Adipose tissue (tissue), 3 donors: ENCODE results near the gene FFAR3. TPM values are rescaled to one million over a fixed set of nuclear protein-coding genes. Genes with fewer than 3 reads are reported as not detected.
"Not testable (repeated sequence)": the region's sequence is repeated elsewhere in the genome, so short reads cannot be mapped to it uniquely, and the experiment has no call there.

Source experiments
- H3K27ac ChIP-seq: one replicate; pipeline ENCODE4 v1.5.1; 2013; ENCODE audit warnings: low read depth, low read length
- WGBS, 3 donors: extraction: QIAGEN DNeasy Blood & Tissue Kit; methylation state at CpG; one replicate each; pipeline ENCODE4 v1.1.7; 2013; 5-methylcytosine and 5-hydroxymethylcytosine counted together
- polyA plus RNA-seq, 3 donors: library from polyadenylated mRNA; stranded (reverse); fragments of 200-250 nt; gene quantifications; one replicate each; pipeline ENCODE4 v1.2.3, GENCODE V29; 2013
- donor health status: healthy with polysubstance abuse.
- donor health status: Bipolar disorder and iron deficiency.
- donor health status: healthy.

The FFAR3 gene
- polyA plus RNA-seq, 3 donors, result 0.46 to 1.8 (median 1.8) TPM

DNA sequence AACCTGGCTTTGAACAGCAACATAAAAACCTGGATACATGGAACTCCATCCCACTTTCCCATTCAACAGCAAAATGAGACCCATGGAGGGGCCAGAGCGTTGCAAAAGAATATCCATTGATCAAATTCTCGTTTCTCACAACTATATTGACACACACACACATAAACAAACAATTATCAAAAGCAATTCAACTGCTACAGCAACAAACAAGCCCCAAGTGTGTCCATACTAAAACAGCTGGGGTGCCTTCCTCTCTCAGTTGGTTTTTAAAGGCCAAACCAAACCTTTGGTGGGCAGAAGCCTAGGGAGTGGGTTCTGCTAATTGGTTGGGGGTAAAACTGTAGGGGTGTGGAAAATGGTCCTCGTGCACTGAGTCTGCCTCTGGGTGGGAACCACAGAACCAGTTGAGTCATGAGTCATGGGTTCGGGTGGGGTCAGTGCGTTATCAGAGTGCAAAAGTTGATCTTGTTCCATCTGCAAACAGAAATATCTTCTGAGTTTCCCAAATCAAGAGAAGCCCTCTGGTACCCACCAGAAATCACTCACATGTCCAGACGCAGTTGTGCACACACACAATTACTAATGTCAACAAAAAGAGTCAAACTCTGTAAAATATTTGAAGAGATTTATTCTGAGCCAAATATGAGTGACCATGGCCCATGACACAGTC is 31.1 kb downstream of the FFAR3 start:
- 70 to 75% (median 74%) methylated on average over 6 of the region's 6 CpGs for WGBS, 3 donors

DNA sequence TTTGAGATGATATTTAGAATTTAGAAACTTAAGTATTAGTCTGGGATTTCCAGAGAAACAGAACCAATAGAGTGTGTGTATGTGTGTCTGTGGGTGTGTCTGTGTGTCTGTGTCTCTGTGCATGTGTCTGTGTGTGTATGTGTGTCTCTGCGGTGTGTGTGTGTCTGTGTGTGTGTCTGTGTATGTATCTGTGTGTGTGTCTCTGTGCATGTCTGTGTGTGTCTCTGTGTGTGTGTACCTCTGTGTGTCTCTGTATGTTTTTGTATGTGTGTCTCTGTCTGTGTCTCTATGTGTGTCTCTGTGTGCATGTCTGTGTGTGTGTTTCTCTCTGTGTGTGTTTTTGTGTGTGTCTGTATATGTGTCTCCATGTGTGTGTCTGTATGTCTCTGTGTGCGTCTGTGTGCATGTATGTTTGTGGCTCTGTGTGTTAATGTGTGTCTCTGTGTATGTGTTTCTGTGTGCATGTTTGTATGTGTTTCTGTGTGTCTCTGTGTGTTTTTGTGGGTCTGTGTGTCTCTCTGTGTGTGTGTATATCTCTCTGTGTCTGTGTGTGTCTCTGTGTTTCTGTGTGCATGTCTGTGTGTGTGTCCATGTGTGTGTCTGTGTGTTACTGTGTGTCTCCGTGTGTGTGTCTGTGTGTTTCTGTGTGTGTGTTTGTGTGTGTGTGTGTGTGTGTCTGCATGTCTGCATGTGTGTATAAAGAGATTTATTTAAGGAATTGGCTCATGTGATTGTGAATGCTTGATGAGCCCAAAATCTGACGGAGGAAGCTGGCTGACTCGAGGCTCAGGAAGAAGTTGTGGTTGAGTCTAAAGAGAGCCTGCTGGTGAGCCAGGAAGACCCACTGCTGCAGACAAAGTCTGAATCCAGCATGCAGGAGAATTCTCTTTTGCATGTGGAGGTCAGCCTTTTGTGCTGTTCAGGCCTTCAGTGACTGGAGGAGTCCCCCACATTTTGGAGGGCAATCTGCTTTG is 34.8 kb downstream of the FFAR3 start:
- no peak overlapping the region for H3K27ac ChIP-seq
- WGBS, 3 donors, result 66 to 83% (median 69%) methylated on average over 5 of the region's 5 CpGs

More for the DNA sequence above, 31.1 kb downstream of the FFAR3 start:
- no peak overlapping the region for H3K27ac ChIP-seq

DNA sequence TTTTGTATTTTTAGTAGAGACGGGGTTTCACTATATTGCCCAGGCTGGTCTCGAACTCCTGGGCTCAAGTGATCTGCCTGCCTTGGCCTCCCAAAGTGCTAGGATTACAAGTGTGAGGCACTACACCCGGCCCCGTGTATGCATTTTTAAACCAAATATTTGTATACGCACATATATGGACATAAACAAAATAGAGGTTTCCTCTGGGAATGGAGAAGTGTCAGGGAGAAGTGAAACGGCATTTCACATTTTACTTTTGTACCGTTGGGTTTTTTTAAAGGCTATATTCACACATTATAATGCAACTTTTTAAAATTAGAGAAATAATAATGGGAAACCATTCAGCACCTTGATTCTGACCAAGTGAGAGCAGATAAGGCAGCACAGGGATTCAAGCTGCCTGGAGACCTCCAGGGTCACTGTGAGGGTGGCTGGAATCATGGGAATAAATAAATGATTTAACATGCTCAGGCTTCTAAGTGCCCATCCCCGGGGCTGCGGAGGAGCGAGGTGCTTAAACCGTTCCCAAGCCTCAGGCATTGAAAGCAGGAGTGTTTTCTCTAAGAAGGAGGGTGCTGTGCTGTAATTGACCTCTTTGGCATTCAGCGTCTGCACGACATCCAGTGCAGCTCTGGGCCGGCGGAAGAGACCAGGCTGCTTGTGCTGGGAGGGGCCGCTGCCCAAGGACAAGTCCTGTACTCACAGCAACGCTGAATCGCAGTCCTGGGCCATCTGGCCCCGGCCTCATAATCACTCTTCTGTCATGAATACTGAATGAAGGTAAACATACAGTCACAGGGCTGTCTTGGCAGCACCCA is 37.3 kb downstream of the FFAR3 start:
- H3K27ac ChIP-seq, result no peak overlapping the region
- WGBS, 3 donors, result 29 to 60% (median 50%) methylated on average over 19 of the region's 19 CpGs

DNA sequence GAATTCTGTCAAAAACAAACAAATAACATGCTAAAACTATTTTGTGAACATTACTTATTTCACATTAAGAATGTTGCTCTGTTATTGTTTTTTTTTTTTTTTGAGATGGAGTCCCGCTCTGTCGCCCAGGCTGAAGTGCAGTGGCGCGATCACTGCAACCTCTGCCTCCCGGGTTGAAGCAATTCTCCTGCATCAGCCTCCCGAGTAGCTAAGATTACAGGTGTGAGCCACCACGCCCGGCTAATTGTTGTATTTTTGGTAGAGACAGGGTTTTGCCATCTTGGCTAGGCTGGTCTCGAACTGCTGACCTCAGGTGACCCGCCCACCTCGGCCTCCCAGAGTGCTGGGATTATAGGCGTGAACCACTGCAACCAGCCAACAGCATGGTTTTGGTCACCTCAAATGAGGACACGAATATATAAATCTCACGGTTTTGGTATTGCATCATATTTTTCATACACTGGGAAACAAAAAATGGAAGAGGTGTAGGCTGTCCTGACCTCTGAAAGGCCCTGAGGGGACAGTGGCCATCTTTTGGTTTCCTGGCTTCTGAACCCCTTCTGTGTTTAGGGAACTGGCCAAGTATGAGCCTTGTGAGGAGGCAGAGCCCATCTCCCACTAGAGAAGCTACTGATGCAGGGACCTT is 38.1 kb downstream of the FFAR3 start:
- 92 to 93% (median 92%) methylated on average over 14 of the region's 14 CpGs for WGBS, 3 donors

DNA sequence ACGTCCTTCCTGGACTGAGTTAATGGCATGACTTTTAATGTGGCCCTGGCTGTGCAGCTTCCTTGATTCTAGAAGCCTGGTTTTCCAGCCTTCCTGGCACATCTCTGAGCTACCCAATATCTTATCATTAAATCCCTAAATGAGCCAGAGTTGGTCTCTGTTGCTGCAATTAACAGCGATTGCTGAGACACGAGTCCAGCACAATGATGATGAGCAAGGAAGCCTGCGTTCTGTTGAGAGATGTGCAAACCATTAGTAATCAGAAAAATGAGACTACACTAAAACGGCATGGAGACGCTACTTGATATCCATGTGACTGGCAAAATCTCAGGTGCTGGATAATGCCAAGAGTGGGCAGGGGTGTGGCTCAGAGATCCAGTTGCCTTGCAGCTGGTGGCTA is 38.8 kb downstream of the FFAR3 start:
- 66 to 83% (median 81%) methylated on average over 6 of the region's 6 CpGs for WGBS, 3 donors
- H3K27ac ChIP-seq, result no peak overlapping the region

More for the DNA sequence above, 38.1 kb downstream of the FFAR3 start:
- no peak overlapping the region for H3K27ac ChIP-seq

DNA sequence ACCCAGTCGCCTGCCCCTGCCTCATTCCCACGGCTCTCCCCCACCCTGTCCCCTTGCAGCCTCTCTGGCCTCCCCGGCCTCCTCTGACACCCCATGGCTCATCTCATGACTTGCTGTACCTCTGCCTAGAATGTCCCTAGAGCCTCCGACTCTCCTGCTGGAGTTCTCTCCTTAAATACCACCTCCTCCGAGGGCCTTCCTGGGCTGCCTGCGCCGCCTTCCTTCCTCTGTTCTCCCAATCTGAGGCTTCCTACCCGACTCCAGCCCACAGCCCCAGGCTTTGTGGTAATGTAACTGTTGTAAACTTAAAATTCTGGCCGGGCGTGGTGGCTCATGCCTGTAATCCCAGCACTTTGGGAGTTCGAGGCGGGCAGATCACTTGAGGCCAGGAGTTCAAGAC is 40.3 kb downstream of the FFAR3 start:
- WGBS, 3 donors, result 91 to 93% (median 92%) methylated on average over 12 of the region's 12 CpGs
- no peak overlapping the region for H3K27ac ChIP-seq

DNA sequence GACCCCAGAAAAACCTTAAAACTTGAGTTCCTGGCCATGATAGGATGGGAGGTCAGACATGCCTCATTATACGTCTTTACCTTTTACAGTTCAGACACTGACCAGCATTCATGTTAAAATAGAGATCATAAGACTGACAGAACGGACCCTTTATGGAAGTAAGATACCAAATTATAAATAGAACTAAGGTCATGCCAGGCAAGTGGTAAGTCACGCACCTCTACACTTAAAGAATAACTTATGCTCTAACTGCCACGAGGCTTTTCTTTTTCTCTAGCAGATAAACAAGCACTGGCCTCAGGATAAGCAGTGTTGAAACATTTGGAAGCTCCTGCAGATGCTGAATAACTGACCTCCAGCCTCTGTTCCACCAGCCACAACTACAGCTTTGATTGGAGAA is 41.0 kb downstream of the FFAR3 start:
- WGBS, 3 donors, result 83 to 90% (median 85%) methylated on average over 4 of the region's 4 CpGs
- H3K27ac ChIP-seq, result no peak overlapping the region

DNA sequence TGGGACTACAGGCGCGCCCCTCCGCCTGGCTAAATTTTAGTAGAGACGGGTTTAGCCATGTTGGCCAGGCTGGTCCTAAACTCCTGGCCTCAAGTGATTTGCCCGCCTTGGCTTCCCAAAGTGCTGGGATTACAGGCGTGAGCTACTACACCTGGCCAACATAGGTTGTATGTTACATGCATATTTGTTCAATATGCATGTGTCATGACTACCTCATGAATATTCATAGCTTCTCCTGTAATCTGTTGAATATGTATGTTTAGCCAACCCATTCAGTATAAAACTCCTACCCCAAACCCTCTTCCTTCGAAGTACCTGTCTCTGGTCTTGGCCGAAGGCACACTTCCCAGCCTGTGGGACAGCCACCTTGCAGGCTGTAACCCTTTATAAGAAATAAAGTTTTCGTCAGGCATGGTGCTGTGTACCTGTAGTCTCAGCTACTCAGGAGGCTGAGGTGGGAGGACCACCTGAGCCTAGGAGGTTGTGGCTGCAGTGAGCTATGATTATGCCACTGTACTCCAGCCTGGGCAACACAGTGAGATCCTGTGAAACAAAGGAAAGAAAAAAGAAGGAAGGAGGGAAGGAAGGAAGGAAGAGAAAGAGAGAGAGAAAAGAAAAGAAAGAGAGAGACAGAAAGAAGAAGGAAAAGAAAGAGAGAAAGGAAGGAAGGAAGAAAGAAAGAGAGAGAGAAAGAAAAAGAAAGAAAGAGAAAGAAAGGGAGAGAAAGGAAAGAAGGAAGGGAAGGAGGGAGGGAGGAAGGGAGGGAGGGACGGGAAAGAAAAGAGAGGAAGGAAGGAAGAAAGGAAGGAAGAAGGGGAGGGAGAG is 41.9 kb downstream of the FFAR3 start:
- H3K27ac ChIP-seq, result no peak overlapping the region
- WGBS, 3 donors, result 79 to 84% (median 80%) methylated on average over 10 of the region's 10 CpGs

DNA sequence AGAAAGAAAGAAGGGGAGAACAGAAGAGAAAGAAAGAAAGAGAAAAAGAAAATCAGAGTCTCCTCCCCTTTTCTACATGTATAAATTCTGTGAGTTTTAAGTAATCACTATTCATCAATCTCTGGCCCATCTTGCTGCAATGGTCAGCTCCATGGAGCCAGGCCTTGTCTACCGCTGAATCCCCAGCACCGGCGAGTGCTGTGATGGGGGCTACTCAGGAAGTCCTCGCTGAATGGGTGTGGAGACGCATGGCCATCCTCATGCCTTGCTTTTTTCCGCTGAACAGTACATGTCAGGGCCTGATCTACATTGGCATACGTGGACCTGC is 42.5 kb downstream of the FFAR3 start:
- H3K27ac ChIP-seq, result no peak overlapping the region
- WGBS, 3 donors, result 93 to 94% (median 93%) methylated on average over 7 of the region's 7 CpGs

DNA sequence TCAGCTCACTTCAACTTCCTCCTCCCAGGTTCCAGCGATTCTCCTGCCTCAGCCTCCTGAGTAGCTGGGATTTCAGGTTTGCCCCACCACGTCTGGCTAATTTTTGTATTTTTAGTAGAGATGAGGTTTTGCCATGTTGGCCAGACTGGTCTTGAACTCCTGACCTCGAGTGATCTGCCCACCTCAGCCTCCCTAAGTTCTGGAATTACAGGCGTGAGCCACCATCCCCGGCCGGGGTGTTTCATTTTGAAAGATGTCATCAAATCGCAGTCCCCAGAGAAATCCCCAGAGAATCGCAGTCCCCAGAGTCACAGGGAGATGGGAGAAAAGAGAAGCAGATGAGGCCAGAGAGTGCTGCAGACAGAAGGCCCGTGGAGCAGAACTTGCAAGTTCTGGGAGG is 43.2 kb downstream of the FFAR3 start:
- H3K27ac ChIP-seq, result not testable (repeated sequence)
- 87 to 92% (median 88%) methylated on average over 9 of the region's 9 CpGs for WGBS, 3 donors

DNA sequence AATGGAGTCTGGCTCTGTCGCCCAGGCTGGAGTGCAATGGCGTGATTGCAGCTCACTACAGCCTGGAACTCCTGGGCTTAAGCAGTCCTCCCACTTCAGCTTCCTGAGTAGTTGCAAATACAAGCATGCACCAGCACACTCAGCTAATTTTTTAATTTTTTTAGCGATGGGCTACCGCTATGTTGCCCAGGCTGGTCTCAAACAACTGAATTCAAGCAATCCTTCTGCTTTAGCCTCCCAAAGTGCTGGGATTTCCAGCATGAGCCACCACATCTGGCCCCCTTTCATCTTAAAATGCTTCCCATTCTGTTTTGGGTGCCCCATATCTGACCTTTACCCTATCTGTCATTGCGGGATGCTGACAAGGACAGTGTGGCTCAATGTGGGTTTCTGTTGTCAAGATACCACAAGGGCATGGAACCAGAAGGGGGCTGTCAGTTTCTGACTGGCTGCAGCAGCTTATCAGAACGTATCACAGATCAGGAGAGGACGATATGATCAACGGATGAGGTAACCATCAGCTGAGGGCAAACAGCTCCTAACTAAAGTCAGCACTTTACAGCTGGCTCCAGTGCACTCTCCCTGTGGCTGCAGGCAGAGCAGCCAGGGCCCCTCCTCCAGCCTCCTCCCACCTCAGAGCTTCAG is 45.0 kb downstream of the FFAR3 start:
- 68 to 83% (median 79%) methylated on average over 8 of the region's 8 CpGs for WGBS, 3 donors
- H3K27ac ChIP-seq, result no peak overlapping the region

DNA sequence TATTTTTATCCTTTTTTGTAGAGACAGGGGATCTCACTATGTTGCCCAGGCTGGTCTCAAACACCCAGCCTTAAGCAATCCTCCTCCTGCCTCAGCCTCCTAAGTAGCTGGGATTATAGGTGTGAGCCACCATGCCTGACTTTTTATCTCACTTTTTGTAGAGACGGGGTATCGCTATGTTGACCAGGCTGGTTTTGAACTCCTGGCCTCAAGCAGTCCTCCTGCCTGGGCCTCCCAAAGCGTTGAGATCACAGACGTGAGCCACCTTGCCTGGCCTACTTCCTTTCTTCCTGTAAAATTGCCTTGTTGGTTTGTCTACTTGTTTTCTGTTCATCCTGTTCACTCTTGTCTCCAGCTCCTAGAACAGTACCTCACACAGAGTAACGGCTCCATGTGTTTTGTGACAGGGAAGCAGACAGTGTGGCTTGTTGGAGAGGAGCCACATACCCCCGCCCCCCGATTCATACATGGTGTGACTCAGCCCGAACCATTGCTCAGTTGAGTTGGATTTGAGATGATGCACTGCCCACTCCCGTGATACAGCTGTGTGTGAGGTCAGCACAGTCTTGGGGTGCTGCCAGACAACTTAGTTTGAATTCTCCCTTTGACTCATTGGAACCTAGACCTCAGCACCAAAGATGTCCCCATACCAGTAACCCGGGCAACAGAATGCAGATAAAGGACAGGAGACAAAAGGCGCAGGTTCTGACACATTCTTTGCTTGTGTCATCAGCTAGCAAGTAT is 46.8 kb downstream of the FFAR3 start:
- 64 to 78% (median 69%) methylated on average over 11 of the region's 11 CpGs for WGBS, 3 donors
- no peak overlapping the region for H3K27ac ChIP-seq

DNA sequence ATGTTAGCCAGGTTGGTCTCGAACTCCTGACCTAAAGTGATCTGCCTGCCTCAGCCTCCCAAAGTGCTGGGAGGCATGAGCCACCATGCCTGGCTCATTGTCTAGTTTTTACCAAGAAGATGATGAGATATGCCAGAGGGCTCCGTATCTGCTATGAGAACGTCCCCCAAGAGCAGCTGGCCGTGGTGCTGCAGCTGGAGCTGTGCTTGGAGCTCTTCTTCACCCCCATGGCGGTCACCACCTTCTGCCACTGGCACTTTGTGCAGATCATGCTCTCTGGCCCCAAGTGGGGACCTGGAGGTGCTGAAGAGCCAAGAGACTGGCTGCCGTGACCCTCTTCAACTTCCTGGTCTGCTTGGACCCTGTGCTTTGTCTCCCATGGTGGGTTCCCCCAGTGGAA is 49.4 kb downstream of the FFAR3 start:
- no peak overlapping the region for H3K27ac ChIP-seq
- WGBS, 3 donors, result 85 to 90% (median 88%) methylated on average over 6 of the region's 6 CpGs

DNA sequence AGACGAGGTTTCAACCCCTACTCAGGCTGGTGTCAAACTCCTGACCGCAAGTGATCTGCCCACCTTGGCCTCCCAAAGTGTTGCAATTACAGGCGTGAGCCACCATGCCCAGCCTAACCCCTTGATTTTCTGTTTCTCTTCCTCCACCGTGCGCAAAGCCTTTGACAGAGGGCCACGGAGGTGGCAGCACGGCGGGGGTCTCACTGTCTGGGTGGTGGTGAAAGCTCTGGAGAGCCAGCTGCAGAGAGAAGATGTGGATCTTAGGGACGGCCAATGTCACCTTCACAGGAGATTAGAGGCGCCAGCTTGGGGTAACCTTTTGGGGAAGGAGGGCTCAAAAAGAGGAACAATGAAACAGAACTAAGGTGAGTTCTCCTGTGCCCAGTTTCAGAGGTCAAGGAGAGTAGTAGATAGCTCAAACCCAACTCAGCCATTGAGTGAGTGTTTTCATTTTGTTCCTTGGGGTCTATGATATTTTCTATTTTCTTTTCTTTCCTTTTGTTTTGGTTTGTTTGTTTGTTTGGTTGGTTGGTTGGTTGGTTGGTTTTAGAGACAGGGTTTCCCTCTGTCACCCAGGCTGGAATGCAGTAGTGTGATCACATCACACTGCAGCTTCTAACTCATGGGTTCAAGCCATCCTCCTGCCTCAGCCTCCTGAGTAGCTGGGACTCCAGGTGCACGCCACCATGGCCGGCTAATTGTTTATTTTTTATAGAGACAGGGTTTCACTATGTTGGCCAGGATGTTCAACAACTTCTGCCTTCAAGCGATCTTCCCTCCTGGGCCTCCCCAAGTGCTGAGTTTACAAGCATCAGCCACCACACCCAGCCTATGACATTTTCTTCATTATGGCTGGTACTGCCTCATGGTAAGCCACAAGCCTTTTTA is 50.3 kb downstream of the FFAR3 start:
- WGBS, 3 donors, result 83 to 92% (median 89%) methylated on average over 13 of the region's 13 CpGs
- H3K27ac ChIP-seq, result no peak overlapping the region

DNA sequence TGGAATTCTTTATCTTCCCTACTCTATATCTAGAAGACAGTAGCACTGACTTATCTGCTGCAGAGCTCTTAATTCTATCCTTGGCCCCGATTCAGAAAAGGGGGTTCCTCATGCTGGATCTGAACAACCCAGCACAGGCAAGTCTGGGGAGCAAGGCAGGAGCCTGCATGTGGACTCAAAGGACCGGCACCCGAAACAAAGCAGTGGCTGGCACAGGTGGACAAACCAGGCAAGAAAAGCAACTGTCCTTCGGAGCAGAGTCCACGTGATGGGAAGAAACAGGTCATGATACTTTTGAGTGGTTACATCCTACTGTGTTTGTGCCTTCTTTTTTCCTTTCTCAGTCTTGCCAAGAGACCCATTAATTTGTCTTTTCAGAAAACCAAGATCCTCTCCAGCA is 50.9 kb downstream of the FFAR3 start:
- WGBS, 3 donors, result 75 to 85% (median 78%) methylated on average over 5 of the region's 5 CpGs
- H3K27ac ChIP-seq, result no peak overlapping the region
